A549 treated with AZD2906 at 1 μM for 4 hours (cell line): Measurements from ENCODE around the gene RREB1. TPM values are rescaled to one million over a fixed set of nuclear protein-coding genes. Genes with fewer than 3 reads are reported as not detected.

ENCODE experiments used
- total RNA-seq: library from RNA; stranded (reverse); fragments of 200-300 nt; extraction: Qiagen RNA extraction; gene quantifications from 5 replicates; pipeline ENCODE4 v1.2.3, GENCODE V29; 2022

RREB1 gene
- 10.0 to 12.7 TPM (median 11.0 TPM) in 5 replicates for total RNA-seq

GRCh38 chr6:7107578-7108195 is at the start of gene RREB1:
TSS of gene RREB1 (plus strand) at chr6:7107961. CDS start at chr6:7181912, 73,951 bp downstream.

Other genes with a start within 250 kb of the RREB1 start
- 63.1 to 84.1 TPM (median 69.7 TPM) in 5 replicates for gene SSR1, start 205.2 kb downstream of the RREB1 start, total RNA-seq